ENCODE data around the gene SMPD1. TPM values are rescaled to one million over a fixed set of nuclear protein-coding genes. Genes with fewer than 3 reads are reported as not detected.

The SMPD1 gene
- total and polyA plus RNA-seq, 9 of the 15 experiments (the other 6 are each of a cell fraction or from before 2014, with no cell fraction given): 0.90 to 9.9 (median 5.2) TPM

- no peak for TF ChIP-seq ZBTB49 (CRISPR knock-in tag; IDR thresholded peaks at IDR 0.05; ENCODE audit: borderline replicate concordance)
- TF ChIP-seq ZNF253 (CRISPR knock-in tag; conservative IDR thresholded peaks at IDR 0.05): no peak
- TF ChIP-seq CREB3L1 (IDR thresholded peaks at IDR 0.05; ENCODE audit: borderline replicate concordance, low read depth): 0 out of 2 replicates have a peak, but pooled peaks have one; percentile 24
- peak; percentile 67 for TF ChIP-seq GABPB1 (CRISPR knock-in tag; IDR thresholded peaks at IDR 0.05)
- peak; percentile 85 for TF ChIP-seq POLR2G (IDR thresholded peaks at IDR 0.05; ENCODE audit: low read depth, low read length)
- TF ChIP-seq ELF4 (CRISPR knock-in tag; IDR thresholded peaks at IDR 0.05): no peak
- TF ChIP-seq HDAC8 (tag; IDR thresholded peaks at IDR 0.05): peak; percentile 48; the same call in 1 of the 2 replicates
- TF ChIP-seq, protein P1, sequence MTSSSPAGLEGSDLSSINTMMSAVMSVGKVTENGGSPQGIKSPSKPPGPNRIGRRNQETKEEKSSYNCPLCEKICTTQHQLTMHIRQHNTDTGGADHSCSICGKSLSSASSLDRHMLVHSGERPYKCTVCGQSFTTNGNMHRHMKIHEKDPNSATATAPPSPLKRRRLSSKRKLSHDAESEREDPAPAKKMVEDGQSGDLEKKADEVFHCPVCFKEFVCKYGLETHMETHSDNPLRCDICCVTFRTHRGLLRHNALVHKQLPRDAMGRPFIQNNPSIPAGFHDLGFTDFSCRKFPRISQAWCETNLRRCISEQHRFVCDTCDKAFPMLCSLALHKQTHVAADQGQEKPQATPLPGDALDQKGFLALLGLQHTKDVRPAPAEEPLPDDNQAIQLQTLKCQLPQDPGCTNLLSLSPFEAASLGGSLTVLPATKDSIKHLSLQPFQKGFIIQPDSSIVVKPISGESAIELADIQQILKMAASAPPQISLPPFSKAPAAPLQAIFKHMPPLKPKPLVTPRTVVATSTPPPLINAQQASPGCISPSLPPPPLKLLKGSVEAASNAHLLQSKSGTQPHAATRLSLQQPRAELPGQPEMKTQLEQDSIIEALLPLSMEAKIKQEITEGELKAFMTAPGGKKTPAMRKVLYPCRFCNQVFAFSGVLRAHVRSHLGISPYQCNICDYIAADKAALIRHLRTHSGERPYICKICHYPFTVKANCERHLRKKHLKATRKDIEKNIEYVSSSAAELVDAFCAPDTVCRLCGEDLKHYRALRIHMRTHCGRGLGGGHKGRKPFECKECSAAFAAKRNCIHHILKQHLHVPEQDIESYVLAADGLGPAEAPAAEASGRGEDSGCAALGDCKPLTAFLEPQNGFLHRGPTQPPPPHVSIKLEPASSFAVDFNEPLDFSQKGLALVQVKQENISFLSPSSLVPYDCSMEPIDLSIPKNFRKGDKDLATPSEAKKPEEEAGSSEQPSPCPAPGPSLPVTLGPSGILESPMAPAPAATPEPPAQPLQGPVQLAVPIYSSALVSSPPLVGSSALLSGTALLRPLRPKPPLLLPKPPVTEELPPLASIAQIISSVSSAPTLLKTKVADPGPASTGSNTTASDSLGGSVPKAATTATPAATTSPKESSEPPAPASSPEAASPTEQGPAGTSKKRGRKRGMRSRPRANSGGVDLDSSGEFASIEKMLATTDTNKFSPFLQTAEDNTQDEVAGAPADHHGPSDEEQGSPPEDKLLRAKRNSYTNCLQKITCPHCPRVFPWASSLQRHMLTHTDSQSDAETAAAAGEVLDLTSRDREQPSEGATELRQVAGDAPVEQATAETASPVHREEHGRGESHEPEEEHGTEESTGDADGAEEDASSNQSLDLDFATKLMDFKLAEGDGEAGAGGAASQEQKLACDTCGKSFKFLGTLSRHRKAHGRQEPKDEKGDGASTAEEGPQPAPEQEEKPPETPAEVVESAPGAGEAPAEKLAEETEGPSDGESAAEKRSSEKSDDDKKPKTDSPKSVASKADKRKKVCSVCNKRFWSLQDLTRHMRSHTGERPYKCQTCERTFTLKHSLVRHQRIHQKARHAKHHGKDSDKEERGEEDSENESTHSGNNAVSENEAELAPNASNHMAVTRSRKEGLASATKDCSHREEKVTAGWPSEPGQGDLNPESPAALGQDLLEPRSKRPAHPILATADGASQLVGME (CRISPR knock-in tag; IDR thresholded peaks at IDR 0.05): 0 out of 2 replicates have a peak, but pooled peaks have one; percentile 29
- TF ChIP-seq FIP1L1 (IDR thresholded peaks at IDR 0.05; ENCODE audit: low read depth, low read length, poor library complexity, severe bottlenecking): no peak
- TF ChIP-seq TARDBP (IDR thresholded peaks at IDR 0.05): no peak
- no peak for TF ChIP-seq STAG1 (CRISPR knock-in tag; IDR thresholded peaks at IDR 0.05; ENCODE audit: borderline replicate concordance)
- no peak for TF ChIP-seq ZNF146 (CRISPR knock-in tag; IDR thresholded peaks at IDR 0.05; ENCODE audit: unreplicated experiment)
- no peak for TF ChIP-seq FOXP4 (CRISPR knock-in tag; IDR thresholded peaks at IDR 0.05; ENCODE audit: borderline replicate concordance)
- TF ChIP-seq NEUROD1 (IDR thresholded peaks at IDR 0.05; ENCODE audit: borderline replicate concordance, low read depth, low read length, partially characterized antibody): no peak
Measured at GRCh38 chr11:6389905-6390717, at the start of gene SMPD1 (continued).

All from K562 (cell line).